ENCODE results near the gene ZNF420.
"Not testable (repeated sequence)": the region's sequence is repeated elsewhere in the genome, so short reads cannot be mapped to it uniquely, and the experiment has no call there.

The ZNF420 gene

GRCh38 chr19:37074819-37075362, 3.3 kb upstream of the ZNF420 start:
- TF ChIP-seq CTCF (conservative IDR thresholded peaks at IDR 0.05; ENCODE audit: low read depth, low read length) = no peak
- DNase-seq (ENCODE audit: low read depth) = no peak
- H3K4me3 ChIP-seq (ENCODE audit: low read length) = no peak overlapping the region

GRCh38 chr19:37076524-37076923, 1.7 kb upstream of the ZNF420 start:
- H3K4me3 ChIP-seq (ENCODE audit: low read length); DNase-seq (ENCODE audit: low read depth): not testable (repeated sequence)

- H3K4me3 ChIP-seq (ENCODE audit: low read length) = peak overlapping the region; percentile 99
- DNase-seq (ENCODE audit: low read depth) = peak; percentile 11
- no peak for TF ChIP-seq CTCF (conservative IDR thresholded peaks at IDR 0.05; ENCODE audit: low read depth, low read length)
Observed at GRCh38 chr19:37077501-37077933, 716 bp upstream of the ZNF420 start.

GRCh38 chr19:37078717-37079032, 442 bp downstream of the ZNF420 start:
- peak overlapping the region; percentile 99 for H3K4me3 ChIP-seq (ENCODE audit: low read length)
- no peak for DNase-seq (ENCODE audit: low read depth)
- no peak for TF ChIP-seq CTCF (conservative IDR thresholded peaks at IDR 0.05; ENCODE audit: low read depth, low read length)

- no peak for TF ChIP-seq CTCF (conservative IDR thresholded peaks at IDR 0.05; ENCODE audit: low read depth, low read length)
- peak overlapping the region; percentile 99 for H3K4me3 ChIP-seq (ENCODE audit: low read length)
- DNase-seq (ENCODE audit: low read depth) = no peak
Observed at GRCh38 chr19:37079238-37079637, 1.0 kb downstream of the ZNF420 start.

GRCh38 chr19:37082307-37082706, 4.1 kb downstream of the ZNF420 start:
- DNase-seq (ENCODE audit: low read depth) = no peak
- no peak overlapping the region for H3K4me3 ChIP-seq (ENCODE audit: low read length)
- TF ChIP-seq CTCF (conservative IDR thresholded peaks at IDR 0.05; ENCODE audit: low read depth, low read length) = no peak

- TF ChIP-seq CTCF (conservative IDR thresholded peaks at IDR 0.05; ENCODE audit: low read depth, low read length) = no peak
- no peak overlapping the region for H3K4me3 ChIP-seq (ENCODE audit: low read length)
- DNase-seq (ENCODE audit: low read depth) = no peak
Observed at GRCh38 chr19:37087110-37087509, 8.9 kb downstream of the ZNF420 start.

GRCh38 chr19:37095859-37096258, 17.6 kb downstream of the ZNF420 start:
- DNase-seq (ENCODE audit: low read depth) = no peak
- no peak overlapping the region for H3K4me3 ChIP-seq (ENCODE audit: low read length)
- TF ChIP-seq CTCF (conservative IDR thresholded peaks at IDR 0.05; ENCODE audit: low read depth, low read length) = no peak
